GM18508 (cell line): ENCODE measurements around the gene SMAD2.

Source experiments
- ATAC-seq: cut with Tn5 transposase; IDR thresholded peaks from one replicate; pipeline ENCODE4 v1.9.1; 2021; ENCODE audit warnings: moderate number of reproducible peaks; ENCODE audit not compliant: insufficient read depth, unreplicated experiment

SMAD2 gene

DNA sequence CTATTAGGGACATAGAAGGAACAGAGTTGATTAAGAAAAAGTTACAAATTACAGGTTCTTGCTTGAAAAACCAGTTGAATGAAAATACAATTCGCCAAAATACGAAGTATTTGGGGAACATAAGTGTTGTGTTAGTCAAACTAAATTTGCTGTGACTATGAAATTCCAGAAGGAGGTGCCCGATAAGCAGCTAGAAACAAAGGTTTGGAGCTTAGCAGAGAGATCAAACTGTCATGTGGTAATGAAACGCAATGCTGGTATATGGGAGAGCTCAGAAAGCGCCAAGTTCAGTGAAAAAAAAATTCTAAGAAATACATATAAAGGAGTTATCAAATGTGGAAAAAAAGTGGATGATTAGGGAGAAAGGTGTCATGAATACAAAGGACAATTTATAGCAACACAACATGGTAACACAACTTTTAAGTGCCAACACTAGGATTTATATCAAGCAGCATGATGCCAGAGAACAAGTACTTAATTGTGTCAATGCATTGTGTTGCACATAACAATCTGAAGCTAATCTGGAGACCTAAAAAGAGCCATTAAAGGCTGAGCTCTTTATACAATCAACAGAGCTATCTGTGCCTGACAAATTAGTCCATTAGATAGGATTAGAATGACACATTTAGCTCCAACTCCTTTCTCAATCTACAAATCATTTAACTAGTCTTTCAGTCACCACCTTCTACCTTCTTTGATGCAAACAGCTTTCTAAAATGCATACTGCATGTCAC is 31.2 kb downstream of the SMAD2 start:
- no peak for ATAC-seq

- ATAC-seq, result no peak
Observed at GRCh38 chr18:47898696-47899095, 31.8 kb downstream of the SMAD2 start.

DNA sequence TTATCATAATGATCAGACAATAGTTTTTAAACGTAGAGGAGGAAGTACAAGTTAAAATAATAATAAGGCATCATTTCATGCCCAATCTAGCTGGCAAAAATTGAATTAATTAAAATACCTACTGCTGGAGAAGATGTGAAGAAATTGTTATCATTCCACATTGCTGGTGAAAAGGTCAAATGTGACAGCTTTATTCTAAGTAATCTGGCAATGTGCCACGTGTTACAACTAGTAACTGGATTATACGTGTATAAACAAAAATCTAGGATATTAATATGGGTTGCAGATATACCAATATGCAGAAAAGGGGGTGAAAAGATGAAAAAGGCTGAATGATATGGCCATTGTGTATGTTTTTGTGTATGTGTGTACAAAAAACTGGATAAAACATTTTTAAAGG is 32.4 kb downstream of the SMAD2 start:
- ATAC-seq, result no peak

DNA sequence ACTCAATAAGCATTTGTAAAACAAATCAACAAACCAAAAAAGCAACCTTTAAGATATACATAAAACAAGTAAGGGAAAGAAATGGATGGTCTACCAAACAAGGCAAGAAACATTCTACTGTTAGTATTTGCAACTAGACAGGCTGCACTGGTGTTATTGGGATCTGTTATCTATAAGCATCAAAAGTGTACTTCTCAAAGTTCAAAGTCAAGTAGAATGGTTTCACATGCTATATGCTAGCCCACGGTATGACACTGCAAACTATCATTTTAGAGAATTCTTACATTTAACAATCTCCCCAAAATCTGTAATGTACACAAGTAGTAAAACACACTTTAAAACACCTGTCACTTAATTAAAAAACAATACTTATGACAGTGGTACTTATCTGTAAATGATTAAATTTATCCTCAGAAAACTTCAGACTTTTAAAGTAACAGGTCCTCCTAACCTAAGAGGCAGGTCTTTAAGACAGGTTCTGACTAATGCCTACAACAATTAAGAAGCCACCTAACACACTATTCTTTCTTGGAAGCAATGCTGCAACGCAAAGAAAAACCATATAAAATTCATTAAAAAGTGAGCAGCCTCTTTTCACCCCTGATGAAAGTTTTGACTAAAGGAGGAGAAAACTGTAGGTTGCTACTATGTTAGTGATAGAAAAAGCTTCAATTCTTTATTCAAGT is 34.8 kb downstream of the SMAD2 start:
- no peak for ATAC-seq

DNA sequence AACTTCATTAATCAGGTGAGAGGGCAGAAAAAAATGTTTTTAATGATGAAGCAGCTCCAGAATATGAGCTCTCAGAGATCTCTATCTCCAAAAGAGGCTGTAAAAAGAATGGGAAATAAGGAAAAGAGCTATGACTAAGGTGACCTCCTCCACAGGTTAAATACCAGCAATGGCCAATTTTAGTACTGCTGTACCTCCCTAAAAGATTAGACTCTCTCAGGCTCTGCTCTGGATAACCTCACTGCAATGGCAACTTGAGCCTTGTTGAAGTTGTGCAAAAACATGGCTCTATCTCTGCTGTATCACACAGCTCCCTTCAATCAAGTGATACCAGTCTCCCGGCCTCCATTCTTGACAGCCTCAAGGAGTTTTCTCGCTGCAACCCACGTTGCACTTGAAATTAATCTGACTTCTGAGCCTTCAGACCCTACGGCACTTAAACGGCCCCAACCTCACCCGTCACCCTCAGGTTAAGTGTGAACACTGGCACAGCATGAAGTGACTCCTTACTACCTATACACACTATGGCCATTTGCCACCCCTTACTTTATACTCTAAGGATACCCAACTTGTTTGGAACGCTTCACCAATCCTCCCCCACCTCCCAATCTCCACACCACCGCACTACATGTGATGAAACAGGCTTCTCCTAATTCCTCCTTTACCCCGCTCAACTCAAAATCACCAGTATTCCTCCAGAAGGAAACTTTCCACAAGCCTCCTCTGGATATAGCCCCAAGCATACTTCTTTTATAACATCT is 36.3 kb downstream of the SMAD2 start:
- no peak for ATAC-seq

DNA sequence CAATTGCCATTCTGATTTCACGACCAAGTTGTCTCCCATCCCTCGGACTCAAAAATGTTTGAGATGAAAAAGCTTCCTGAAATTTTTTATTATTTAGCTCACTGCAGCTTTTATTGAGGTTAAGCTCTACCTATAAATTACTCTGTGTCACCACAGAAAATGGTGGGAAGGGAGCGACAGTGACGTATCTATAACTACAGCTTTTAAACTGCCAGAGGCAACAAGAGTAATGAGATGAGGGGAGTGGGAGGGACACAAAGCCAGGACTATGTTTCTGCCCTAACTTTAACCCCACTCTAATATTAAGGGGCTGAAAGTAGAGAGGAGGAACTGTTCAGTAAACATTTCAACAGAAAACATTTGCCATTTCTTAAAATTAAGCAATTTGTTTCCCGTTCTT is 37.4 kb downstream of the SMAD2 start:
- ATAC-seq, result no peak

DNA sequence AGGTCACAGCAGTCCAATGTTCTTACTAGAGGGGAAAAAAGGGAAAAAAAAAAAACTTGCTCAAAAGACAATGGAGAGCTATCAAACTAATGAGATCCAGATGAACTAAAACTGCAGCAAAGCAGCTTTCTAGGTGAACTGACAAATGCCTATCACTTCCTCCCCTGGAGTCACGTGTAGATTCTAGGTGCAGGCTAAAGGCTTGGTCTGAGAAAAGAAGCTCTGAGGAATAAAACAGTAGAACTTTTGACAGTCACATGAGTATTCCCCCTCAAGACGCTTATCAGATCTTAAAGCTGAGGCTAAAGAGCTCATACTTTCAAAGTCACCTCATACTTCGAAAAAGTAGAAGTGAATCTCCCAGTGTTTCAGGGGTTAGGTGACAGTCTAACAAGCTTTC is 42.3 kb downstream of the SMAD2 start:
- ATAC-seq, result no peak

DNA sequence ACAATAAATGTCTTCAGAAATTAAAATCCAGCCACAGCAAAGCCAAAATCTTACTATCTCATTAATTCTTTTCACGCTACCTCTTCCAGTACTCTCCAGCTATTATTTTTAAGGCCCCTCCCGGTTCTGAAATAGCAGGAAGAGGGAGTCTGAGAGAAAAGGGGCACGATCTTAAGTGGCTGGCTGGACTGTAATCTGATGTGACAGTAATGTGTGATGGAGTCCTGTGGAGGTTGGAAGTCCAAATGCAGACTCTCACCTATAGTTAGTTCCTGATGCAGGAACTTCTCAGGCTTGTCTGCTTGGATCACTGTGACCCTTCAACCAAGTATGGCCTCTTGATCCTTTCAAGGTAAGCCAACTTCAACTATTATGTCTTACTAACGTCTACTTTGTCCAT is 43.2 kb downstream of the SMAD2 start:
- ATAC-seq, result no peak

- ATAC-seq, result no peak
Observed at GRCh38 chr18:47883771-47884413, 46.6 kb downstream of the SMAD2 start.

DNA sequence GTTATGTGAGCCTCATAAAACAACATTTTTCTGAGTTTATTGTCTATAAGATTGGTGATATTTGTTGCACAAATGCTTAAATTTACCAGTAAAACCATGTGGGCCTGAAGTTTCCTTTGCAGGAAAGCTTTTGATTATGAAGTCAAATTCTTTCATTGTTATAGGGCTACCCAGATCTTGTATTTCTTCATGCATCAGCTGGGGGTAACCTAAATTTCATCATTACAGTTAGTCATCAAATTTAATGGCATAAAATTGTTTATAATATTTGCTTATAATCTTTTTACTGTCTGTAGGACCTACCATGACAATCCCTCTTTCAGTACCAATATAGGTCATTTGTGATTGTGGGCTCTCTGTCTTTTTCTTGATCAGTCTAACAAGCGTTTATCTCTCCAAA is 47.8 kb downstream of the SMAD2 start:
- ATAC-seq, result no peak

DNA sequence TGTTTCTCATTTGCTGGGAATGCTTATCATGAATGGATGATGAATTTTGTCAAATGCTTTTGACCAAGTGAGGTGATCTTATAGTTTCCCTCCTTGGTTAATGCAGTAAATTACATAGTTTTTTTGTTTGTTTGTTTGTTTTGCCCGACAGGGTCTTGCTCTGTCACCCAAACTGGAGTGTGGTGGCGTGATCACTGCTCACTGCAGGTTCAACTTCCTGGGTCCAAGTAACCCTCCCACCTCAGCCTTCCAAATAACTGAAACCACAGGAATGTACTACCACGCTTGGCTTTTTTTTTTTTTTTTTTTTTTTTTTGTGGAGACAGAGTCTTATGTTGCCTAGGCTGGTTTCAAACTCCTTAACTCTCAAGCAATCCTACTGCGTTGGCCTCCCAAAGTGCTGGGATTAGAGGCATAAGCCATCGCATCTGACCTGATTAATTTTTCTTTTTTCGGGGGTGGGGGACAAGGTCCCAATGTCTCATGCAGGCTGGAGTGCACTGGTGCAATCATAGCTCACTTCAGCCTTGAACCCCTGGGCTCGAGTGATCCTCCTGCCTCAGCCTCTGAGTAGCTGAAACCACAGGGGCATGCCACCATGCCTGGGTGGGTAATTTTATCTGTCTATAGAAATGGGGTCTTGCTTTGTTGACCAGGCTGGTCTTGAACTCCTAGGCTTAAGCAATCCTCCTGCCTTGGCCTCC is 48.6 kb downstream of the SMAD2 start:
- ATAC-seq, result no peak

- ATAC-seq, result no peak
Observed at GRCh38 chr18:47881042-47881441, 49.4 kb downstream of the SMAD2 start.

GRCh38 chr18:47877892-47878291 is 52.6 kb downstream of the SMAD2 start:
- ATAC-seq, result no peak

DNA sequence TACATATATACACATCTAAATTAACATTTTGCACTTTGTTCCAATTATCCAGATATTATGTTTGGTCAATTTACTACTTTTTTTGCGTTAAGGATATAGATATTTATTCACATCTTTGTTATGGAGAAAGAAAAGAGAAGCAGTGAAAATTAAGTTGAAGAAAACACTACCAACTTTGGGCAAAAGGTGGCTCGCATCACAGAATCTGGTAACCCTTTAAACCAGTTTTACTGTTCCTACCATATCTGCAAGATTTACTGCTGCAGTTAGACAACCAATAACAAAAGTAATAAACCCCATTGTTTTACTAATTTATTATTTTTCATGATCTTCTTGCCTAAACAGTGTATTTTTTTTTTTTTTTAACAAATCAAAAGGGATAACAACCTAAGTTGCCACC is 53.6 kb downstream of the SMAD2 start:
- no peak for ATAC-seq

DNA sequence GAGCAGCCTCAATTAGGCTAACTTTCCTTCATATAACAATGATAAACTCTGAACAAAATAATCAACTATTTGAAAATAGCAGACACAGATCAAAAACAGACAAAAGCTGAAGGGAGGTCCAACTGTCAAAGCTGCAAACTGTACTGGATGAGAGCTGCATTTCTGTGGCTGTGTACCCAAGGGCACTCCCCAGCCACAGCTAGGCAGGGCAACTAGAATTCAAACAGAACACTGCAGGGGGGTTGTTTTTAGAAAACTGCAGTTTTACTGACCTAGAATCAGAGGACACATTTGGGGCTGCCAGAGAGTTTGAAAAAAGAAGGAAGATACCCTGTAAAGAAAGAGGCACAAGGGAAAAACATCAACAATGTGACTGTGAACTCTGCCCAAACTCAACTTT is 56.8 kb downstream of the SMAD2 start:
- no peak for ATAC-seq

DNA sequence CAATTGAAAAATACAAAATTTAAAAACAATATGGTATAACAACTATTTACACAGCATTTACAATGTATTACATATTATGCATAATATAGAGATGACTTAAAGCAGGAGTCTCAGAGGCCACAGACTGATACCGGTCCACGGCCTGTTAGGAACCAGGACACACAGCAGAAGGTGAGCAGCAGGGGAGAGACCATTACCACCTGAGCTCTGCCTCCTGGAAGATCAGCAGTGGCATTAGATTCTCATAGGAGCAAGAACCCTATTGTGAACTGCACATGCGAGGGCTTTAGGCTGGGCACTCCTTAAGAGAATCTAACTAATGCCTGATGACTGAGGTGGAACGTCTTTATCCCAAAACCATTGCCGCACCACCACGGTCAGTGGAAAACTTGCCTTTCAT is 58.0 kb downstream of the SMAD2 start:
- no peak for ATAC-seq

DNA sequence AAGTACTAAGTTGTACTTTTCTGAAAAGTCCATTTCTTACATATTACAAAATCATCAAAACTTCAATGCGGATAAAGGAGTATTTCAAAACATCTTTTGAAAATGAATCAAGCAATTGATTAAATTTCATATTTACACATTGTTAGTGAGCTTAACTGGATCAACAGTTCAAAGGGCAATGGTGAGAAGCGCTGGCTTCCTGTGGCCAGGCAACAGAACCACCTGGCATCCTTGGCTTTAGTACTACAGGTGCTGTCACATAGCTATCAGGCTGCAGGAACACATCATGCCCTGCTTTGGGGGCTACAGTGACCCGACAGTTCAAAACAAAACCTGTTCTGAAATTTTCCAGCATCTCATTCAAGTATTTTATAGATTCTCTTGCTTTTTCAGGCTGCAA is 59.2 kb downstream of the SMAD2 start:
- ATAC-seq, result no peak

DNA sequence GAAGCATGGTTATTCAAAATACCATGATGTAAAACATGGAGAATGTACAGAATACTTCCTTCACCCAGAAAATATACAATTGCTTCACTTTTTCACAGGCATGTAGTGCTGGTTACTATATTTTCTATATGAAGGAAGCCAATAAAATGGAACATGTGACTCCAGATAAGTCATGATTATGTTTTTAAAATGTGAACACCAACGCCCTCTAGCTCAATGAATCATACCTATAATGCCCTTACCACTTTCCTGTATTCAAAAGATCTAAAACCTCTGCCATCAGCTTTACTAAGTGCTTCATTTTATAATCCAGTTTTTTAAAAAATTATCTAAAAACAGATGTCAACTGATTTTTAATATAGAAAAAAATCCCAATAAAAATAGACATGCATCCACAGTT is 59.9 kb downstream of the SMAD2 start:
- ATAC-seq, result no peak

- no peak for ATAC-seq
Observed at GRCh38 chr18:47868744-47869143, 61.7 kb downstream of the SMAD2 start.

GRCh38 chr18:47865183-47865582 is 65.3 kb downstream of the SMAD2 start:
- ATAC-seq, result no peak
